PC-3 (cell line): ENCODE data around the gene CASP1. TPM values are rescaled to one million over a fixed set of nuclear protein-coding genes. Genes with fewer than 3 reads are reported as not detected.
"Not testable (repeated sequence)": the region's sequence is repeated elsewhere in the genome, so short reads cannot be mapped to it uniquely, and the experiment has no call there.

ENCODE experiments used
- ATAC-seq: fragments of 200-7000 bp; cut with Tn5 transposase; 2 replicates; pipeline ENCODE4 v1.9.1; 2020; ENCODE audit warnings: mild to moderate bottlenecking, moderate library complexity
- BruUV-seq: library from RNA; stranded (reverse); fragments of 400-500 nt; replicated peaks from 2 replicates; lab custom pipeline; 2021; lab: Mats Ljungman, UMichigan
- CTCF ChIA-PET: fragments of 300-600 bp; sonication (Branson Sonifier 250); formaldehyde crosslinking; loops from one replicate; lab custom pipeline; 2022; ENCODE audit warnings: antibody characterized with exemption; lab: Charles Lee
- POLR2A ChIA-PET: fragments of 300-600 bp; sonication (Branson Sonifier 250); formaldehyde crosslinking; loops from one replicate; lab custom pipeline; 2022; ENCODE audit warnings: antibody characterized with exemption; ENCODE audit not compliant: unreplicated experiment; lab: Charles Lee
- DNase-seq: peaks from one replicate; pipeline ENCODE4 v3.0.0-alpha.2; 2015
- H2AFZ ChIP-seq: fragments of 300-600 bp; sonication (generic); 2 replicates; pipeline ENCODE4 v1.6.0; 2016; ENCODE audit warnings: antibody characterized with exemption, low read length
- H3F3A ChIP-seq: fragments of 300-600 bp; sonication (generic); one replicate; pipeline ENCODE4 v1.6.0; 2017; ENCODE audit warnings: antibody characterized with exemption, low read length, control low read depth, mild to moderate bottlenecking; ENCODE audit not compliant: unreplicated experiment
- H3K27ac ChIP-seq: fragments of 300-600 bp; sonication (generic); 2 replicates; pipeline ENCODE4 v1.5.1; 2016; ENCODE audit warnings: mild to moderate bottlenecking, low read length
- H3K27me3 ChIP-seq: fragments of 300-600 bp; sonication (generic); 2 replicates; pipeline ENCODE4 v1.6.1; 2016; ENCODE audit warnings: low read length, mixed read lengths
- H3K36me3 ChIP-seq: fragments of 300-600 bp; sonication (generic); 2 replicates; pipeline ENCODE4 v1.6.1; 2016; ENCODE audit warnings: low read depth, mixed run types, low read length, mixed read lengths
- H3K4me1 ChIP-seq: fragments of 300-600 bp; sonication (generic); 2 replicates; pipeline ENCODE4 v1.5.1; 2016; ENCODE audit warnings: low read length; ENCODE audit not compliant: insufficient read depth
- H3K4me2 ChIP-seq: fragments of 300-600 bp; sonication (generic); 2 replicates; pipeline ENCODE4 v1.6.0; 2016; ENCODE audit warnings: low read length
- H3K4me3 ChIP-seq: fragments of 300-600 bp; sonication (generic); 2 replicates; pipeline ENCODE4 v1.5.1; 2016; ENCODE audit warnings: mild to moderate bottlenecking, low read length, mixed read lengths
- H3K79me2 ChIP-seq: fragments of 300-600 bp; sonication (generic); 2 replicates; pipeline ENCODE4 v1.6.1; 2017; ENCODE audit warnings: low read length, mixed read lengths
- H3K9ac ChIP-seq: fragments of 300-600 bp; sonication (generic); 2 replicates; pipeline ENCODE4 v1.6.0; 2016; ENCODE audit warnings: mild to moderate bottlenecking, low read length
- H3K9me2 ChIP-seq: fragments of 300-600 bp; sonication (generic); replicated peaks from 2 replicates; pipeline ENCODE4 v1.6.1; 2016; ENCODE audit warnings: mixed run types, low read length, mixed read lengths
- H3K9me3 ChIP-seq: fragments of 300-600 bp; sonication (generic); 2 replicates; pipeline ENCODE4 v1.6.1; 2016; ENCODE audit warnings: low read length, mixed read lengths
- H4K20me1 ChIP-seq: fragments of 300-600 bp; sonication (generic); 2 replicates; pipeline ENCODE4 v1.6.1; 2016; ENCODE audit warnings: low read length, mixed read lengths
- CTCF ChIP-seq: fragments of 300-600 bp; sonication (generic); conservative IDR thresholded peaks from 2 replicates; pipeline ENCODE4 v1.5.1; 2017; ENCODE audit warnings: antibody characterized with exemption, low read depth, mild to moderate bottlenecking, low read length
- EZH2 ChIP-seq: fragments of 300-600 bp; sonication (generic); IDR thresholded peaks from one replicate; pipeline ENCODE4 v1.6.1; 2017; ENCODE audit warnings: antibody characterized with exemption, mild to moderate bottlenecking, low read length; ENCODE audit not compliant: unreplicated experiment
- EZH2phosphoT487 ChIP-seq: fragments of 300-600 bp; sonication (generic); IDR thresholded peaks from 2 replicates; pipeline ENCODE4 v1.6.1; 2018; ENCODE audit warnings: mild to moderate bottlenecking, antibody characterized with exemption, low read length, borderline replicate concordance
- intact Hi-C: fragments of 100-400 bp; cut with micrococcal nuclease; formaldehyde crosslinking; loops from 2 replicates; pipeline ENCODE4 v1.9.0; 2023
- total RNA-seq: library from RNA; depleted of rRNA; stranded (reverse); fragments of >200 nt; gene quantifications from 2 replicates; pipeline ENCODE4 v1.2.3, GENCODE V29; 2014

The CASP1 gene
- total RNA-seq, 1 experiment from 2014 or later: 0.33 TPM

- H3K9me3 ChIP-seq: no peaks in the 10 kb centered on the region
- no peak overlapping the region for H3K4me2 ChIP-seq
- H3K27ac ChIP-seq: no peak overlapping the region
- BruUV-seq: no TSS peak
- no peaks in the 10 kb centered on the region for H4K20me1 ChIP-seq
- no peaks in the 10 kb centered on the region for H3K27me3 ChIP-seq
- intact Hi-C loops: no loop called here
- CTCF ChIA-PET: no interaction called here
- ATAC-seq (no peak), DNase-seq (no peak)
- H3K36me3 ChIP-seq: no peaks in the 10 kb centered on the region
- H3K9me2 ChIP-seq: no peaks in the 10 kb centered on the region
- no peaks in the 10 kb centered on the region for H3F3A ChIP-seq
- H3K4me1 ChIP-seq: no peaks in the 10 kb centered on the region
- no peak overlapping the region for H3K9ac ChIP-seq
- TF ChIP-seq CTCF: no peak
- TF ChIP-seq EZH2: no peak
- TF ChIP-seq EZH2phosphoT487: no peak
- POLR2A ChIA-PET: no interaction called here
- H3K79me2 ChIP-seq: no peaks in the 10 kb centered on the region
- H2AFZ ChIP-seq: no peak overlapping the region
- H3K4me3 ChIP-seq: no peak overlapping the region
These were observed 38.7 kb upstream of the CASP1 start for GRCh38 chr11:105073456-105074165.

GRCh38 chr11:105072080-105072479 lies 37.1 kb upstream of the CASP1 start:
- CTCF ChIA-PET, intact Hi-C loops, H3K4me3 ChIP-seq, H3K27ac ChIP-seq, BruUV-seq, H3K9me2 ChIP-seq, H2AFZ ChIP-seq, H3K9me3 ChIP-seq, H3F3A ChIP-seq, DNase-seq, POLR2A ChIA-PET, H3K27me3 ChIP-seq, H3K36me3 ChIP-seq, ATAC-seq, H3K4me2 ChIP-seq, H3K79me2 ChIP-seq, H3K4me1 ChIP-seq, H4K20me1 ChIP-seq, H3K9ac ChIP-seq: not testable (repeated sequence)

- Histone ChIP-seq H3F3A (no peaks in the 10 kb centered on the region), H3K36me3 (no peaks in the 10 kb centered on the region), H3K9me2 (no peaks in the 10 kb centered on the region), H3K79me2 (no peaks in the 10 kb centered on the region), H3K9ac (no peak overlapping the region), H3K27ac (no peak overlapping the region), H4K20me1 (no peaks in the 10 kb centered on the region), H3K9me3 (no peaks in the 10 kb centered on the region), H2AFZ (no peak overlapping the region), H3K4me2 (no peak overlapping the region), H3K27me3 (no peaks in the 10 kb centered on the region), H3K4me1 (no peaks in the 10 kb centered on the region), H3K4me3 (no peak overlapping the region)
- TF ChIP-seq CTCF: no peak
- TF ChIP-seq EZH2phosphoT487: no peak
- TF ChIP-seq EZH2: no peak
- POLR2A ChIA-PET: no interaction called here
- no TSS peak for BruUV-seq
- CTCF ChIA-PET: no interaction called here
- no peak for ATAC-seq
- intact Hi-C loops: no loop called here
- no peak for DNase-seq
These were observed 36.3 kb upstream of the CASP1 start for GRCh38 chr11:105071089-105071732.
